Measurements from ENCODE around the gene PANX2. TPM values are rescaled to one million over a fixed set of nuclear protein-coding genes. Genes with fewer than 3 reads are reported as not detected.
"Not testable (repeated sequence)": the region's sequence is repeated elsewhere in the genome, so short reads cannot be mapped to it uniquely, and the experiment has no call there.

PANX2 gene
- 0.92 TPM for total RNA-seq

DNA sequence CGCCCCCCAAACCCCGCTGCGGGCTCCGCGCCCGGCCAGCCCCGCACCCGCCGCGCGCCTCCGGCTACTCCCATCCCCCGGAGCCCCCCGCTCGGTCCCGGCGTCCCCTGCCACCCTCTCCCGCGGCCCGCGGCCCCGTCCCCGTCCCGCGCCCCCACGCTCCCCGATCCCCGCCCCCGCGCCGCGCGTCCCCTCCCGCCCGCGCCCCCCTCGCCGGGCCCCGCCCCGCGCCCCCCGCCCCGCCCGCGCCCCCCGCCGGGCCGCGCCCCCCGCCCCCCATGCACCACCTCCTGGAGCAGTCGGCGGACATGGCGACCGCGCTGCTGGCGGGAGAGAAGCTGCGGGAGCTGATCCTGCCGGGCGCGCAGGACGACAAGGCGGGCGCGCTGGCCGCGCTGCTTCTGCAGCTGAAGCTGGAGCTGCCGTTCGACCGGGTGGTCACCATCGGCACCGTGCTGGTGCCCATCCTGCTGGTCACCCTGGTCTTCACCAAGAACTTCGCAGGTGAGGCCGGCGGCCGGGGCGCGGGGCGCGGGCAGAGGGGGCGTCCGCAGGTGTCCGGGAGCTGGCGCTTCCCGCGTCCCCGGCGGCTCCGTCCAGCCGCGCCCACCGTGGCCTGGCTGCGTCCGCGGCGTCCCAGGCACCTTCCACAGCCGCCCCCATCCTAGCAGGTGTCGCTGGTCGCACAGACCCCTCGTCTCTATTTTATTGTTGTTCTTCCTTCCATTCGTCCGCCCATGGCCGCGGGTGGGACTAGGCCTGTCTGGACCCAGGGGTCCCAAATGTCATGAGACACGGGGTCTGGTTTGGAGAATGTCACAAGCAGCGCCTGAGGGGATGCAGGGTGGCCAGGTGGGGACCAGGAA, at the start of gene PANX2:
Gene PANX2, plus strand, starts transcription at position 279 of the 866 bp plus-strand sequence. Its CDS starts 0 bp downstream, at position 279.
- no peak for ATAC-seq

DNA sequence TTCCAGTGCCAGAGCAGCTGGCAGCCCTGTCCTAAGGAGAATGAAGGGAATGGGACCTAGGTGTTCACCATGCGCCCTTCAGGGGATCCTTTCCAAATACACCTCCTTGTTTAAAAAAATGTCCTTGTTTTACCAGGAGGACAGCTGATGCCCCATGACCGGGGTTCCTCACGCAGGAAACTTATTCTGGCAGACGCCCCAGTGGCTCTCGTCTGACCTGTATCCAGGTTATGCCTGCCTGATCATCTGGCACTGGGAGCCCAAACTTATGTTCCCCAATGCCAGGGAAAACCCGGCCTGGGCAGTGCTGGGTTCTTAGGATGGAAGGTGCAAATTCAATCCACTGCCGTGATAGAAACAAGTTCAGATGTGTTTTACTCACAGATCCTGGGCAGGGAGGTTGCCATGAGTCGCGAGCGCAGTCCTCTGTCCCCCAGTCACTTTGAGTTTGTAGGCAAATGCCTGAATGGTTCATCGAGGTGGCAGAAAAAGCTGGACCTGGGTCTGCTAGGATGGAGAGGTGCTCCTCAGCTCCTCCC, 49.3 kb upstream of the PANX2 start:
- no peak for ATAC-seq

DNA sequence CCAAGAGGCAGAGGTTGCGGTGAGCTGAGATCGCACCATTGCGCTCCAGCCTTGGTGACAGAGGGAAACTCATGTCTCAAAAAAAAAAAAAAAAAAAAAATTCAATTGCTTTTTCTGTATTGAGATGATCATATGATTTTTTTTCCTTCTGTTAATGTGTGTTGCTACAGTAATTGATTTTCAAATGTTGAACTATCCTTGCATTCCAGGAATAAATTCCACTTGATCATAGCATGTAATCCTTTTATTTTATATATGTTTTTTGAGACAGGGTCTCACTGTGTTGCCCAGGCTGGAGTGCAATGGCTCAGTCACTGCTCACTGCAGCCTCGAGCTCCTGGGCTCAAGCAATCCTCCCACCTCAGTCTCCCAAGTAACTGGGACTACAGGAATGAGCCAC, 47.4 kb upstream of the PANX2 start:
- no peak for ATAC-seq

- ATAC-seq: no peak
Measured at GRCh38 chr22:50125029-50125428, 45.5 kb upstream of the PANX2 start.

- ATAC-seq: no peak
Measured at GRCh38 chr22:50129121-50129736, 41.3 kb upstream of the PANX2 start.

DNA sequence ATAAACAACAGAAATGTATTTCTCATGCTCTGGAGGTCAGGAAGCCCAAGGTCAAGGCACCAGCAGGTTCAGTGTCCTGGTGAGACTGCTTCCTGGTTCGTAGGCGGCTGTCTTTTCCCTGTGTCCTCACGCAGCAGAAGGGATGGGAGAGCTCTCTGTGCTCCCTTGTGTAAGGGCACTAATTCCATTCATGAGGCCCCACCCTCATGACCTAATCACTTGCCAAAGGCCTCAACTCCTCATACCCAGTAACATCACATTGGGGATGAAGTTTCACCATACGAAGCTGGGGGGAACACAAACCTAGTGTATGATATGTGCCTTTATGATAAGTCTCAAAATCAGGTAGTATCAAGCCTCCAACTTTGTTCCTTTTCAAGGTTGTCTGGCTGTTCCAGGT, 38.6 kb upstream of the PANX2 start:
- ATAC-seq: no peak

GRCh38 chr22:50134481-50134880, 36.0 kb upstream of the PANX2 start:
- ATAC-seq: no peak

- ATAC-seq: peak; percentile 14
Measured at GRCh38 chr22:50136581-50137015, 33.9 kb upstream of the PANX2 start.

DNA sequence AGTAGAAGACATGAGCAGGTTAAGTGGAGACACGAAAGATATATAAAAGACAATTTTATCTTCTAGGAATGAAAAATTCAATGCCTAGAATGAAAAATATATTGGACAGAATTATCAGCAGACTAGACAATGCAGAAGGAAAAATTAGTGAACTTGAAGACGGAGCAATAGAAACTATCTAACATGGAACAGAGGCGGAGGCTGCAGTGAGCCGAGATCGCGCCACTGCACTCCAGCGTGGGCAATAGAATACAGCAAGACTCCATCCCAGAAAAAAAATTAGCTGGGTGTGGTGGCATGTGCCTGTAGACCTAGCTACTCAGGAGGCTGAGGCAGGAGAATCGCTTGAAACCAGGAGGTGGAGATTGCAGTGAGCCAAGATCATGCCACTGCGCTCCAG, 33.3 kb upstream of the PANX2 start:
- not testable (repeated sequence) for ATAC-seq

GRCh38 chr22:50138041-50138440, 32.5 kb upstream of the PANX2 start:
- no peak for ATAC-seq

DNA sequence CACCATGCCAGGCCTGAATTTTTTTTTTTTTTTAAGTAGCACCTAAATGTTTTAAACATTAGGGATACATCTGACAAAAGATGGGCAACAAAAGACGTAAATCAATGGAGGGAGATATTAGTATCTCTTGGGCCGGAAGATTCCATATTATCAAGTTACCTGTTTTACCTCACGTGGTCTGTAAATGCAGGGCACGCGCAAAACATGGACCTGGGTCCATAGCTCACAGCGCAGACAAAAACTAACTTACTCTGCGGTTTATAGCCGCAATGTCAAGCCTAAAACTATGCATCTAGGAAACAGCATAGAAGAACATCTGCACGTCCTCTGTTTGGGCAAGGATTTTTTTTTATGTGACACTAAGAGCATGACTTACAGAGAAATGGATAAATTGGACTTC, 31.5 kb upstream of the PANX2 start:
- no peak for ATAC-seq

GRCh38 chr22:50139843-50140415, 30.6 kb upstream of the PANX2 start:
- ATAC-seq: peak; percentile 84

DNA sequence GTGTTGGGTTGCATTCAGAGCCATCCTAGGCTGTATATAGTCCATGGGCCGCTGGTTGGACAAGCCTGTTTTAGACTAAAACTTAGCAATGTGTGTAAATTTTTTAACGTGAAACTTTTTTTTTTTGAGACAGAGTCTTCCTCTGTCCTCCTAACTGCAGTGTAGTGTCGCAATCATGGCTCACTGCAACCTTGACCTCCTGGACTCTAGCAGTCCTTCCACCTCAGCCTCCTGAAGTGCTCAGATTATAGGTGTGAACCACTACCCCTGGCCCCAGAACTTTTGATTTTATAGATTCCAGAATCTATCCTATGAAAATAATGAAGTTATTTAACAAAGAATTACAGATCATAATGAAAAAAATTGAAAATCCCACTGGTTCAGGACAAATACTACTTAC, 29.9 kb upstream of the PANX2 start:
- ATAC-seq: no peak

- no peak for ATAC-seq
Measured at GRCh38 chr22:50141462-50141861, 29.1 kb upstream of the PANX2 start.

DNA sequence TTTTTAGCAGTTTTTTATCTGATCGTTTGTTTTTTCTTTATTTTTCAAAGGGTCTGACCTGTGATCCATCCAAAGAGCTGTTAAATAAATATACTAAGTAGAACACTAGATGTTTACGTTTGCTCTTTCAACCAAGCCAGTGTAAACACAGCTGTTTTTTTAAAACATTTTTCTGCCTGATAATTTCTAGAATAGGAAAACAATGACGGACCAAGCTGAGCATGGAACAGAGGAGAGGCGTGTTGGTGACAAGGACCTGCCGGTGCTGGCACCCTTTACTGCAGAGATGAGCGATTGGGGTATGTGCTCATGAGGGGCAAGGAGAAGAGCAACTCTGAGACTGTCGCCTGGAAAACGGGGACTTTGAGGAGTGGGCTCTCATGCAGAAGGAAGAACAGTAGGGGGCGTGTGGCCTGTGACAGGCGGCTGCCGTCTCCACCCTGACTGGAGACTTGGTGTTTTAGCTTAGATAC, 28.6 kb upstream of the PANX2 start:
- ATAC-seq: no peak

DNA sequence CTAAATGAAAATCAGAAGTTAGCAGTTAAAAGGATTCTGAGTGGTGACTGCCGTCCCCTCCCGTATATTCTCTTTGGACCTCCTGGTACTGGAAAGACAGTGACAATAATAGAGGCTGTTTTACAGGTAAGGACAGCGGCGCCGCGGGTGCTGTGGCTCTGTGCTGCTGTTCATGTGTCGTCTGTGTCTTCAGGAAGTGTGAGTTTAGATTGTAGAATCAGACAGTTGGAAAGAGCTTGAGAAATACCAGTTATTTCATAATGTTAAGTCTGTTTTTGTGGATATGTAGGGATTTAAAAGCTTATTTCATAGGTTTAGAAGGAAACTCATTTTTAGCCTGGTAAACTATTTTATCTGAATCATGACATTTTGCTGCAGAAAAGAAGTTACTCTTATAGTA, 27.4 kb upstream of the PANX2 start:
- ATAC-seq: no peak

DNA sequence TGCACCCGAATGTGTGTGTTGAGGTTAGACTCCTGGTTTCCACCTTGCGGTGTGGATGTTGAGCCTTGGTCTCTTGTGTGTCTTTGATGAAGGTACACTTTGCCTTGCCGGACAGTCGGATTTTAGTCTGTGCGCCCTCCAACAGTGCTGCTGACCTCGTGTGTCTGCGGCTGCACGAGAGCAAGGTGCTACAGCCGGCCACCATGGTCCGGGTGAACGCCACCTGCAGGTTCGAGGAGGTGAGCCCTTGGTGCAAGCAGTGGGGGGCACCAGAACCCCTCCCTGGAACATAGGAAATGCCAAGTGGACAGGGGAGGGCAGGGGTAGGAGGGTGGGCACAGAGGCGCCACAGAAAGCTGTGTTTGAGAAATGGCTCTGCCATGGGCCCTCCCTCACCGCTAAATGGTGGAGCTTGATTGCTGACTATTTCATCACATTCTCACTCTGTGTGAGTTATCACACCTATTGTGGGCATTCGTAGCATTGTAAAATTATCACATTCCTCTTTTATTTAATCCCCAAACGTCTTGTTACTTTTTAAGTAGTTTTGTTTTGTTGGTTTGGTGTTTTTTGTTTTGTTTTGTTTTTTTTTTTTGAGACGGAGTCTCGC, 26.4 kb upstream of the PANX2 start:
- ATAC-seq: no peak

DNA sequence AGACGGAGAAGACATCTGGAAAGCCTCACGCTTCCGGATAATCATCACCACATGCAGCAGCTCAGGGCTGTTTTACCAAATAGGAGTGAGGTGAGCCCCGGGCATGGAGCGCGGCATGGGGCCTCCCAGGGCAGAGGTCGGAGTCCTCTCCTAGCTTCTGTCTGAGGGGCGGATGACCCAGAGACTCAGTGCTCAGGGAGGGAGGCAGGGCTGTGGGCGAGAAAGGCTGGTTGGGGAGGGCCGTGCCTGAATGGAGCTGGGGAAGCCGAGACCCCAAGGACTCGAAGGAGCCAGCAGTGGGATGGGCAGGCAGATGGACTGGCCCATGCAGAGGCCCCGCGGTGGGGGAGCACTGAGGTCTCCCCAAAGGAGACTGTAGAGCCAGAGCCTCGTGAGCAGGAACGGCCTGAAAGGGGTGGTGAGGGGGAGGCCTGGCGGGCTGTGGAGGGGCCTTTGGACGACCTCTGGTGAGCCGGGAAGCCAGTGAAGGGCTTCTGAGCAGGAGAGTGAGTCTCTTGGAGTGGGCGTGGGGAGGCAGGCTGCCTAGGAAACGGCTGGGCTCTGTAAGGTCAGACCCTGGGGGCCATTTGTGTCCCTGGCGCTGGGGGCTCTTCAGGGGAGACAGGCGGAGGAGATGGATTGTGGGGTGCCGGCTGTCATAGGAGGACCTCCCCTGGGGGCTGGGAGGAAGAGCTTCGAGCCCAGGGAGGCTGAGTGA, 24.7 kb upstream of the PANX2 start:
- no peak for ATAC-seq

DNA sequence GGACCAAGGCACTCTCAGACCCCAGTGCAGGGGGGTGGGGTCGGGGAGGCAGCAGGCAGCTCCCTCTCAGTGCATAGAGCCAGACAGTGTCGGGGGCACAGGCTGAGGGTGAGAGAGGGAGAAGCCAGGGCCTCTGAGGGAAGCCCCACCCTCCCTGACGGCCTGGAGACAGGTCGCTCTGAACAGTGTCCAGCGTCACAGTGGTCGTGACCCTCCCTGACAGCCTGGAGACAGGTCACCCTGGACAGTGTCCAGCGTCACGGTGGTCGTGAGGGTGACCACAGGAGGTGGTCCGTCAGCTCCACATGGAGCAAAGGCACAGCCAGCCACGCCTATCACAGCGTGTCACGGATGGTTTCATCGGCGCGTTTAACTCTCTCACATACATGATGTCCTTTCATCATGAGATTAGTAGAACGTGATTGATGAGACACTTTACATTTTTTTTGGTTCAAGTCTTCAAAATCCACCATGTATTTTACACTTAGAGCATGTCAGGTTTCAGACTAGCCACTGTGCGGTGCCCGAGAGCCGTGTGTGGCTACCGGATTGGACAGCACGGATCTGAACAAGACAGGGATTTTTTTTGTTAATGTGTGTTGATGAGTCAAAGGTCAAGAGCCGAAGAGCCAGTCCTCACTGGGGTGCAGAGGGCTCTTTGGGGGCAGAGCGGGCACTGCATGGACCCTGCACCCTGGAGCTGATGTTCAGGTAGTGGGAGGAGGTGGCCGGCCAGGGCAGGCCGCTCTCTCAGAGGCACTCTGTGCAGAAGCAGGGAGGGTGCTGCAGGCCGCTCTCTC, 23.9 kb upstream of the PANX2 start:
- peak; percentile 32 for ATAC-seq

- ATAC-seq: not testable (repeated sequence)
Measured at GRCh38 chr22:50147258-50148165, 23.0 kb upstream of the PANX2 start.

All from esophagus mucosa (tissue), 1 donor.